NCI-H128 (cell line): ENCODE data around the gene HSCB.
"Not testable (repeated sequence)": the region's sequence is repeated elsewhere in the genome, so short reads cannot be mapped to it uniquely, and the experiment has no call there.

Source experiments
- DNase-seq: peaks from one replicate; lab custom pipeline; 2025; ENCODE audit not compliant: unreplicated experiment; lab: John Stamatoyannopoulos, UW

The HSCB gene

GRCh38 chr22:28741785-28742561 lies at the start of gene HSCB, which contains the start of gene CHEK2:
Gene HSCB (plus strand): TSS chr22:28742039. CDS start chr22:28742096, 57 bp downstream.
Gene CHEK2 (minus strand): TSS chr22:28741820. CDS start chr22:28734721, 7,099 bp downstream.
- DNase-seq = peak; percentile 83

GRCh38 chr22:28693041-28693760 lies 48.6 kb upstream of the HSCB start:
- not testable (repeated sequence) for DNase-seq

GRCh38 chr22:28702891-28703290 lies 38.9 kb upstream of the HSCB start:
- no peak for DNase-seq

GRCh38 chr22:28703436-28703835 lies 38.4 kb upstream of the HSCB start:
- DNase-seq = no peak

GRCh38 chr22:28706845-28707244 lies 35.0 kb upstream of the HSCB start:
- DNase-seq = no peak

GRCh38 chr22:28710107-28710506 lies 31.7 kb upstream of the HSCB start:
- no peak for DNase-seq

- no peak for DNase-seq
Measured at GRCh38 chr22:28710576-28711191, 31.2 kb upstream of the HSCB start.

GRCh38 chr22:28711341-28711740 lies 30.5 kb upstream of the HSCB start:
- DNase-seq = no peak

GRCh38 chr22:28711820-28712777 lies 29.7 kb upstream of the HSCB start:
- DNase-seq = no peak

- DNase-seq = no peak
Measured at GRCh38 chr22:28714043-28714628, 27.7 kb upstream of the HSCB start.

- no peak for DNase-seq
Measured at GRCh38 chr22:28715611-28716010, 26.2 kb upstream of the HSCB start.

GRCh38 chr22:28716686-28717085 lies 25.2 kb upstream of the HSCB start:
- DNase-seq = no peak

GRCh38 chr22:28718044-28718443 lies 23.8 kb upstream of the HSCB start:
- no peak for DNase-seq

- DNase-seq = no peak
Measured at GRCh38 chr22:28728002-28728401, 13.8 kb upstream of the HSCB start.

- no peak for DNase-seq
Measured at GRCh38 chr22:28728621-28729313, 13.1 kb upstream of the HSCB start.

GRCh38 chr22:28730179-28730578 lies 11.7 kb upstream of the HSCB start:
- DNase-seq = no peak

GRCh38 chr22:28734393-28734792 lies 7.4 kb upstream of the HSCB start:
- no peak for DNase-seq

GRCh38 chr22:28736301-28737155 lies 5.3 kb upstream of the HSCB start:
- no peak for DNase-seq

- no peak for DNase-seq
Measured at GRCh38 chr22:28737701-28738100, 4.1 kb upstream of the HSCB start.
